Stimulated activated naive B cell treated with anti-CD40 and anti-IgM and Interleukin-4, amounts not matched to agents 10 μg/mL and 1 μg/mL and 100 μg/mL, for 72 hours (primary cell): ENCODE measurements around the gene NDE1.

ENCODE experiments used
- ATAC-seq, 2 donors: fragments of 150-1000 bp; cut with Tn5 transposase; replicated peaks; 2 replicates each; pipeline ENCODE4 v1.10.0; 2021; ENCODE audit warnings: moderate library complexity in 1 of 2
- DNase-seq: peaks from one replicate; pipeline ENCODE4 v3.0.0; 2021
- H3K27ac Mint-ChIP-seq: one replicate; pipeline ENCODE4 v1.8.0; 2022; ENCODE audit warnings: mild to moderate bottlenecking, mixed read lengths
- H3K27me3 Mint-ChIP-seq, 2 donors: one replicate each; pipeline ENCODE4 v1.8.0; 2022; ENCODE audit warnings: mixed read lengths in 2 of 2
- H3K36me3 Mint-ChIP-seq, 2 donors: one replicate each; pipeline ENCODE4 v1.8.0; 2022; ENCODE audit warnings: mixed read lengths in 2 of 2, mild to moderate bottlenecking in 1 of 2
- H3K4me1 Mint-ChIP-seq, 2 donors: one replicate each; pipeline ENCODE4 v1.8.0; 2022; ENCODE audit warnings: mixed read lengths in 2 of 2, mild to moderate bottlenecking in 1 of 2
- H3K4me3 Mint-ChIP-seq, 2 donors: one replicate each; pipeline ENCODE4 v1.8.0; 2022; ENCODE audit warnings: mild to moderate bottlenecking in 2 of 2, mixed read lengths in 2 of 2, moderate library complexity in 1 of 2
- H3K9me3 Mint-ChIP-seq, 2 donors: one replicate each; pipeline ENCODE4 v1.8.0; 2022; ENCODE audit warnings: mixed read lengths in 2 of 2, mild to moderate bottlenecking in 1 of 2

NDE1 gene

DNA sequence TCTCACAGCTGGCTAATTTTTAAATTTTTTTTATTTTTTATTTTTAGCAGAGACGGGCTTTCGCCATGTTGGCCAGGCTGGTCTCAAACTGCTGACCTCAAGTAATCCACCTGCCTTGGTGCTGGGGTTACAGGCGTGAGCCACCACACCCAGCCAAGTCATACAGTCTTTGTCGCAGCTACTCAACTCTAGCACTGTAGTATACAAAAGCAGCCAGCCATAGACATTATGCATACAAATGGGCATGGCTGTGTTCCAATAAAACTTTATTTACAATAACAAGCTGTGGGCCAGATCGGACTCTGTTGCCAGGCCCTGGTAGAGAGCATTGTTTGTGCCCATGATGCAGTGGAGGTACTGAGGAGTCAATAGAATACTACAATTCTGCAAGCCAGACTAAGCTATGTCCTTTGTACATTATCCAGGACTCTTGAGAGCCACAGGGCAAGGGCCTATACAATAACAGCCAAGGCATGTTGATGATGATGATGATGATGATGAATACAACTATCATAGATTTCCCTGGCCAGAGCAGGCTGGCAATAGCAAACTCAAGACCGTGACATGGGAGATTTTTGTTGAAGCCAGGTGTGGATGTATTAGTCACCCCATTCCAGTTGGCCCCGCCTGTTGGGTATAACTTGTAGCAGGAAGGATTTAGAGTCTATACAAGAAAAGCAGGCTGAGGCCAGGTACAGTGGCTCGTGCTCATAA is 104.9 kb downstream of the NDE1 start:
- ATAC-seq, result no peak
- no peak overlapping the region for H3K27ac Mint-ChIP-seq
- peaks cover 13 to 24% of the 10 kb centered on the region in 2 donors for H3K27me3 Mint-ChIP-seq
- H3K4me3 Mint-ChIP-seq, result no peak overlapping the region
- H3K4me1 Mint-ChIP-seq, result peaks cover 0 to 4% of the 10 kb centered on the region in 2 donors
- DNase-seq, result no peak
- no peaks in the 10 kb centered on the region for H3K36me3 Mint-ChIP-seq
- H3K9me3 Mint-ChIP-seq, result no peaks in the 10 kb centered on the region

- H3K27ac Mint-ChIP-seq, result no peak overlapping the region
- no peak for ATAC-seq
- H3K4me1 Mint-ChIP-seq, result peaks cover 0 to 4% of the 10 kb centered on the region in 2 donors
- H3K27me3 Mint-ChIP-seq, result peaks cover 19 to 28% of the 10 kb centered on the region in 2 donors
- H3K4me3 Mint-ChIP-seq, result peak overlapping the region in 1 of 2 donors; percentile 14
- H3K36me3 Mint-ChIP-seq, result no peaks in the 10 kb centered on the region
- DNase-seq, result no peak
- no peaks in the 10 kb centered on the region for H3K9me3 Mint-ChIP-seq
These were observed 107.0 kb downstream of the NDE1 start for GRCh38 chr16:15757077-15757386.

GRCh38 chr16:15757630-15758251 is 107.7 kb downstream of the NDE1 start:
- no peaks in the 10 kb centered on the region for H3K36me3 Mint-ChIP-seq
- no peak overlapping the region for H3K27ac Mint-ChIP-seq
- no peaks in the 10 kb centered on the region for H3K9me3 Mint-ChIP-seq
- H3K4me3 Mint-ChIP-seq, result no peak overlapping the region
- ATAC-seq, result no peak
- H3K27me3 Mint-ChIP-seq, result peaks cover 19 to 33% of the 10 kb centered on the region in 2 donors
- no peak for DNase-seq
- H3K4me1 Mint-ChIP-seq, result peaks cover 0 to 4% of the 10 kb centered on the region in 2 donors

- peaks cover 0 to 4% of the 10 kb centered on the region in 2 donors for H3K4me1 Mint-ChIP-seq
- no peak for ATAC-seq
- no peaks in the 10 kb centered on the region for H3K36me3 Mint-ChIP-seq
These were observed 109.0 kb downstream of the NDE1 start for GRCh38 chr16:15759070-15759469.

GRCh38 chr16:15760129-15760528 is 110.1 kb downstream of the NDE1 start:
- Mint-ChIP-seq H3K9me3 (no peaks in the 10 kb centered on the region), H3K27me3 (peaks cover 23 to 35% of the 10 kb centered on the region in 2 donors), H3K36me3 (no peaks in the 10 kb centered on the region), H3K4me1 (peaks cover 0 to 4% of the 10 kb centered on the region in 2 donors), H3K27ac (no peak overlapping the region), H3K4me3 (no peak overlapping the region)
- ATAC-seq (no peak), DNase-seq (no peak)

More at GRCh38 chr16:15759070-15759469, 109.0 kb downstream of the NDE1 start:
- no peak overlapping the region for H3K4me3 Mint-ChIP-seq
- no peak for DNase-seq
- H3K27me3 Mint-ChIP-seq, result peaks cover 19 to 33% of the 10 kb centered on the region in 2 donors
- H3K27ac Mint-ChIP-seq, result no peak overlapping the region
- no peaks in the 10 kb centered on the region for H3K9me3 Mint-ChIP-seq

- H3K36me3 Mint-ChIP-seq, result no peaks in the 10 kb centered on the region
- DNase-seq, result no peak
- H3K9me3 Mint-ChIP-seq, result no peaks in the 10 kb centered on the region
- H3K27me3 Mint-ChIP-seq, result peaks cover 20 to 21% of the 10 kb centered on the region in 2 donors
- H3K4me3 Mint-ChIP-seq, result no peak overlapping the region
- H3K4me1 Mint-ChIP-seq, result peaks cover 3 to 6% of the 10 kb centered on the region in 2 donors
- ATAC-seq, result no peak
- no peak overlapping the region for H3K27ac Mint-ChIP-seq
These were observed 114.1 kb downstream of the NDE1 start for GRCh38 chr16:15764112-15764511.

DNA sequence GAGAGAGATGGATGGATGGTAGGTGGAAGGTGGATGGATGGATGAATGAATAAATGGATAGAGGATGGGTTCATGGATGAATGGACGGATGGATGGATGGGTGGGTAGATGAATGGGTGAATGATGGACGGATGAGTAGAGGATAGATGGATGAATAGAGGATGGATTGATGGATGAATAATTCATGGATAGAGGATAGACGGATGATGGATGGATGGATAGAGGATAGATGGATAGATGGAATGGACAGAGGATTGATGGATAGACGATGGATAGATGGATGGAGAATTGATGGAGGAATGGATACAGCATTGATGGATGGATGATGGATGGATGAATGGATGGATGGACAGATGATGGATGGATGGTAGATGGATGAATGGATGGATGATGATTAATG is 115.1 kb downstream of the NDE1 start:
- H3K9me3 Mint-ChIP-seq, result no peaks in the 10 kb centered on the region
- no peak overlapping the region for H3K27ac Mint-ChIP-seq
- H3K4me3 Mint-ChIP-seq, result no peak overlapping the region
- no peak for DNase-seq
- ATAC-seq, result no peak
- H3K36me3 Mint-ChIP-seq, result no peaks in the 10 kb centered on the region
- peaks cover 3 to 6% of the 10 kb centered on the region in 2 donors for H3K4me1 Mint-ChIP-seq
- peaks cover 12 to 14% of the 10 kb centered on the region in 2 donors for H3K27me3 Mint-ChIP-seq

GRCh38 chr16:15765880-15766279 is 115.8 kb downstream of the NDE1 start:
- peak; percentile 77 for DNase-seq
- Mint-ChIP-seq H3K27me3 (peaks cover 8 to 14% of the 10 kb centered on the region in 2 donors), H3K4me1 (peaks cover 3 to 6% of the 10 kb centered on the region in 2 donors), H3K4me3 (peak overlapping the region in 1 of 2 donors; percentile 44), H3K27ac (peak overlapping the region; percentile 88), H3K36me3 (no peaks in the 10 kb centered on the region), H3K9me3 (no peaks in the 10 kb centered on the region)
- peak; percentile 99 for ATAC-seq

- Mint-ChIP-seq H3K27me3 (peaks cover 8 to 14% of the 10 kb centered on the region in 2 donors), H3K9me3 (no peaks in the 10 kb centered on the region), H3K36me3 (no peaks in the 10 kb centered on the region), H3K27ac (no peak overlapping the region), H3K4me1 (peaks cover 3 to 6% of the 10 kb centered on the region in 2 donors), H3K4me3 (no peak overlapping the region)
- DNase-seq, result no peak
- ATAC-seq, result no peak
These were observed 116.9 kb downstream of the NDE1 start for GRCh38 chr16:15766918-15767317.

GRCh38 chr16:15768201-15768600 is 118.2 kb downstream of the NDE1 start:
- H3K4me1 Mint-ChIP-seq, result peaks cover 3 to 6% of the 10 kb centered on the region in 2 donors
- H3K36me3 Mint-ChIP-seq, result no peaks in the 10 kb centered on the region
- DNase-seq (no peak), ATAC-seq (no peak)
- H3K9me3 Mint-ChIP-seq, result no peaks in the 10 kb centered on the region
- H3K4me3 Mint-ChIP-seq, result no peak overlapping the region
- peaks cover 8 to 9% of the 10 kb centered on the region in 2 donors for H3K27me3 Mint-ChIP-seq
- H3K27ac Mint-ChIP-seq, result no peak overlapping the region

DNA sequence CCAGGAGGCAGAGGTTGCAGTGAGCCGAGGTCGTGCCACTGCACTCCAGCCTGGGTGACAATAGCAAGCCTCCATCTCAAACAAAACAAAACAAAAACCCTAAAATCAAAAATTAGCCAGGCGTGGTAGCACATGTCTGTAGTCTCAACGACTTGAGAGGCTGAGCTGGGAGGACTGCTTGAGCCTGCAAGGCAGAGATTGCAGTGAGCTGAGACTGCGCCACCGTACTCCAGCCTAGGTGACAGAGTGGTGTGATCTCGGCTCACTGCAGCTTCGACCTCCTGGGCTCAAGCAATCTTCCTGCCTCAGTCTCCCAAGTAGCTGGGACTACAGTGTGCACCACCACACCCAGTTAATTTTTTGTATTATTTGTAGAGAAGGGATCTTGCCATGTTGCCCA is 119.2 kb downstream of the NDE1 start:
- H3K4me3 Mint-ChIP-seq, result no peak overlapping the region
- DNase-seq, result no peak
- H3K4me1 Mint-ChIP-seq, result peaks cover 3 to 6% of the 10 kb centered on the region in 2 donors
- no peaks in the 10 kb centered on the region for H3K36me3 Mint-ChIP-seq
- no peaks in the 10 kb centered on the region for H3K9me3 Mint-ChIP-seq
- peaks cover 8 to 9% of the 10 kb centered on the region in 2 donors for H3K27me3 Mint-ChIP-seq
- H3K27ac Mint-ChIP-seq, result no peak overlapping the region
- ATAC-seq, result no peak

DNA sequence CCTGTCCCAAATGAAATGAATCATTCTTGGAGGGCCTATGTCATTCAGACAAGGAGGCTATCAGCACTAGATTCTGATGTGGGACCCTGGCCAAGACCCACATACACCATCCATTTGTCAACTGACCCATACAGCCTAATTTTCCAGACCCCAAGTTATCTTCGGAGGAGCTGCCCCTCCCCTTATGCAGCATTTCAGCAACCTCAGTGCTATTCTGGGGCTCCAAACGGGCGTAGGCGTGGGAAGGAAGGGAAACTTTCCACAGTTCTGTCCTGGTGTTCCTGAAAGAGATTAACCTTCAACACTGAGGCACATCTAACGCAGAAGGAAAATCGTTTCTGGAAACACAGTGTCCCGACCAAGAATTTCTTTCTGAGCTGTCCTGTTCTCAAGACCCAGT is 120.1 kb downstream of the NDE1 start:
- ATAC-seq (no peak), DNase-seq (no peak)
- H3K4me1 Mint-ChIP-seq, result peaks cover 3 to 6% of the 10 kb centered on the region in 2 donors
- peaks cover 4 to 6% of the 10 kb centered on the region in 2 donors for H3K27me3 Mint-ChIP-seq
- no peaks in the 10 kb centered on the region for H3K9me3 Mint-ChIP-seq
- no peak overlapping the region for H3K27ac Mint-ChIP-seq
- no peak overlapping the region for H3K4me3 Mint-ChIP-seq
- no peaks in the 10 kb centered on the region for H3K36me3 Mint-ChIP-seq

DNA sequence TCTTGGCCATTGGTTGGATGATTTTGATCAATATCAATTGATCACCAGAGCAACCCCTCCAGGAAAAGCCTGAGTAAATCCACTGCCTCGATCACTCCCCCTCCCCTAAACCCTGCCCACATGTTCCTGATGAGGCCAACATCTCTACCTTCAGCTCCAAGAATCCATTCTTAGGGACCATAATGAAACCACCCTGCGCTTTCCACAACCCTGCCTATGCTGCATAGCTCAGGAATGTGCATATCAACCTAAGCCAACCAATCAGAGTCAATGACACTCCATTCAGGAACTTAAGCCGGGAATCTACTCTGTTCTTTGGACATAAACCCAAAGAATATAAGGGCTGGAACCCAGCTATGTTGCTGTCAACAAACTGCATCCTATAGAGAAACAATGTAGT is 120.5 kb downstream of the NDE1 start:
- Mint-ChIP-seq H3K4me3 (no peak overlapping the region), H3K9me3 (no peaks in the 10 kb centered on the region), H3K36me3 (no peaks in the 10 kb centered on the region), H3K27ac (no peak overlapping the region), H3K27me3 (peaks cover 0 to 4% of the 10 kb centered on the region in 2 donors), H3K4me1 (peaks cover 3 to 6% of the 10 kb centered on the region in 2 donors)
- DNase-seq (no peak), ATAC-seq (no peak)

DNA sequence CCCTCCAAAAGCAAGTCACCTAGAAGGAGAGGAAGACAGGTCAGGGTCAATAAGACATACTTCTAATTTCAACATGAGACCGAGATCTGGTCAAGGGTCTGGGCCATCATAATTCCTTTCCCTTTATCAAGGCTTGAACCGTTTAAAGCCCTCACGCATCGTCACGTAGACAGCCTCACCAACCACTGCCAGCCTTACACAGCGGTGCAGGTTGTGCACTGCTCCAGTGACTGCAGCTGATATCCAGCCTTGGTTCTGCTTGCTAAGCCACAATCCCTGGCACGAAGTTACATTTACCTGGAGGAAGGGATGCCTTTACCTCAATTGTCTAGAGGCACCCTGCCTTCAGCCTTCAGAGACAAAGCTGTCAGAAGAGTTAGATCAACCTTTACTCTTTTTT is 121.6 kb downstream of the NDE1 start:
- H3K27me3 Mint-ChIP-seq, result peaks cover 4 to 8% of the 10 kb centered on the region in 2 donors
- no peak overlapping the region for H3K27ac Mint-ChIP-seq
- ATAC-seq (no peak), DNase-seq (no peak)
- no peaks in the 10 kb centered on the region for H3K36me3 Mint-ChIP-seq
- H3K4me1 Mint-ChIP-seq, result no peaks in the 10 kb centered on the region
- no peaks in the 10 kb centered on the region for H3K9me3 Mint-ChIP-seq
- H3K4me3 Mint-ChIP-seq, result no peak overlapping the region
